GM12878 (cell line): ENCODE data around the gene WNT9B. TPM values are rescaled to one million over a fixed set of nuclear protein-coding genes. Genes with fewer than 3 reads are reported as not detected.

ENCODE experiments used
- ATAC-seq: fragments of 200-7000 bp; cut with Tn5 transposase; 3 replicates; pipeline ENCODE4 v1.9.1; 2020; ENCODE audit warnings: mild to moderate bottlenecking, moderate library complexity
- BruUV-seq: library from RNA; stranded (reverse); fragments of 400-500 nt; replicated peaks from 2 replicates; lab custom pipeline; 2021; lab: Mats Ljungman, UMichigan
- CTCF ChIA-PET: fragments of 300-600 bp; sonication (Branson Sonifier 250); formaldehyde crosslinking; extraction: SDS; loops from one replicate; lab custom pipeline; 2021; ENCODE audit warnings: inconsistent platforms; lab: Yijun Ruan, JAX
- POLR2A ChIA-PET: fragments of 350-600 bp; formaldehyde crosslinking; extraction: SDS; loops from one replicate; lab custom pipeline; 2021; ENCODE audit warnings: inconsistent platforms; lab: Charles Lee
- RAD21 ChIA-PET: fragments of 300-600 bp; sonication (Branson Sonifier 250); formaldehyde crosslinking; loops from one replicate; lab custom pipeline; 2023; ENCODE audit warnings: antibody characterized with exemption; ENCODE audit not compliant: unreplicated experiment; lab: Charles Lee
- SMC1A ChIA-PET: fragments of 300-600 bp; sonication (Branson Sonifier 250); formaldehyde crosslinking; loops from one replicate; lab custom pipeline; 2023; ENCODE audit not compliant: unreplicated experiment, uncharacterized antibody; lab: Charles Lee
- DNase-seq: peaks from one replicate; pipeline ENCODE4 v3.0.0-alpha.2; 2011; ENCODE audit warnings: low read depth, low spot score
- FAIRE-seq: peaks from 3 replicates; lab custom pipeline; 2011; peaks lifted over from hg19 to GRCh38; lab: Jason Lieb, UNC
- H2AFZ ChIP-seq: 2 replicates; pipeline ENCODE4 v1.6.0; 2011; ENCODE audit warnings: low read depth, low read length, control low read depth; ENCODE audit not compliant: control insufficient read depth
- H3K27ac ChIP-seq: 2 replicates; pipeline ENCODE4 v1.5.1; 2011; ENCODE audit warnings: control low read depth; ENCODE audit not compliant: control insufficient read depth, insufficient read depth
- H3K27me3 ChIP-seq, 2 experiments: replicated peaks in 1 of 2; 2 replicates each; pipeline versions ENCODE4 v1.6.0 to v1.6.1; 2011; ENCODE audit warnings: low read length in 1 of 2; ENCODE audit not compliant: control insufficient read depth in 2 of 2, insufficient read depth in 2 of 2
- H3K36me3 ChIP-seq, 2 experiments: 2 replicates each; pipeline ENCODE4 v1.5.1; 2011; ENCODE audit warnings: low read length in 1 of 2; ENCODE audit not compliant: control insufficient read depth in 2 of 2, insufficient read depth in 2 of 2
- H3K4me1 ChIP-seq: 2 replicates; pipeline ENCODE4 v1.6.1; 2011; ENCODE audit warnings: mild to moderate bottlenecking, low read length, moderate library complexity, mixed read lengths; ENCODE audit not compliant: control insufficient read depth, insufficient read depth
- H3K4me2 ChIP-seq: 2 replicates; pipeline ENCODE4 v1.6.0; 2011; ENCODE audit warnings: control low read depth; ENCODE audit not compliant: control insufficient read depth, insufficient read depth
- H3K4me3 ChIP-seq: fragments of 200-600 bp; sonication (generic); 2 replicates; pipeline ENCODE4 v1.5.1; 2016
- H3K79me2 ChIP-seq: 2 replicates; pipeline ENCODE4 v1.6.0; 2011; ENCODE audit warnings: low read length; ENCODE audit not compliant: control insufficient read depth, insufficient read depth
- H3K9ac ChIP-seq: 2 replicates; pipeline ENCODE4 v1.8.0; 2011; ENCODE audit warnings: low read length, control low read depth, mixed read lengths; ENCODE audit not compliant: control insufficient read depth, insufficient read depth
- H3K9me3 ChIP-seq: replicated peaks from 3 replicates; pipeline ENCODE4 v1.5.1; 2011; ENCODE audit warnings: mild to moderate bottlenecking, low read length; ENCODE audit not compliant: control insufficient read depth, insufficient read depth
- H4K20me1 ChIP-seq: 2 replicates; pipeline ENCODE4 v1.6.0; 2011; ENCODE audit not compliant: control insufficient read depth, insufficient read depth
- CEBPZ ChIP-seq: fragments of 150-350 bp; IDR thresholded peaks from 2 replicates; pipeline ENCODE4 v1.6.1; 2016; ENCODE audit warnings: low read depth, low read length
- EGR1 ChIP-seq, 2 experiments: IDR thresholded peaks; 1 replicate in 1 of 2; 2 replicates in 1 of 2; pipeline ENCODE4 v1.6.1; 2011 to 2012; ENCODE audit warnings: low read depth in 2 of 2, low read length in 2 of 2, borderline replicate concordance in 1 of 2, mild to moderate bottlenecking in 1 of 2, moderate library complexity in 1 of 2
- EP300 ChIP-seq, 2 experiments: fragments of 150-350 bp in 1 of 2; IDR thresholded peaks; 2 replicates each; pipeline ENCODE4 v1.6.1; 2011 to 2012; ENCODE audit warnings: low read depth in 2 of 2, low read length in 2 of 2, borderline replicate concordance in 1 of 2, improper control_type of control experiment in 1 of 2, inconsistent platforms in 1 of 2; ENCODE audit not compliant: control insufficient read depth in 1 of 2
- HCFC1 ChIP-seq: fragments of 150-350 bp; IDR thresholded peaks from 2 replicates; pipeline ENCODE4 v1.6.1; 2014; ENCODE audit warnings: low read length
- HDGF ChIP-seq: fragments of 450-650 bp; IDR thresholded peaks from 2 replicates; pipeline ENCODE4 v1.6.1; 2016; ENCODE audit warnings: antibody characterized with exemption
- MTA3 ChIP-seq: IDR thresholded peaks from 2 replicates; pipeline ENCODE4 v1.6.1; 2012; ENCODE audit warnings: low read length, inconsistent platforms, borderline replicate concordance
- NR2F1 ChIP-seq: fragments of 450-650 bp; conservative IDR thresholded peaks from 2 replicates; pipeline ENCODE4 v1.6.1; 2017; ENCODE audit warnings: mild to moderate bottlenecking
- PAX8 ChIP-seq: fragments of 450-650 bp; IDR thresholded peaks from 2 replicates; pipeline ENCODE4 v1.6.1; 2017; ENCODE audit warnings: mild to moderate bottlenecking, moderate library complexity
- POLR2A ChIP-seq: IDR thresholded peaks from 2 replicates; pipeline ENCODE4 v1.6.1; 2011; ENCODE audit warnings: low read depth, mild to moderate bottlenecking, low read length
- SMAD5 ChIP-seq: IDR thresholded peaks from 2 replicates; pipeline ENCODE4 v1.6.1; 2016; ENCODE audit warnings: antibody characterized with exemption, low read depth
- SREBF2 ChIP-seq: IDR thresholded peaks from 2 replicates; pipeline ENCODE4 v1.6.1; 2012; ENCODE audit warnings: mild to moderate bottlenecking, low read length
- SUPT20H ChIP-seq: IDR thresholded peaks from 2 replicates; pipeline ENCODE4 v1.6.1; 2011; ENCODE audit warnings: low read depth, mild to moderate bottlenecking, low read length, moderate library complexity, borderline replicate concordance; ENCODE audit not compliant: control insufficient read depth
- ZBTB11 ChIP-seq: fragments of 450-650 bp; formaldehyde crosslinking; IDR thresholded peaks from 2 replicates; pipeline ENCODE4 v1.5.0; 2022; ENCODE audit warnings: mild to moderate bottlenecking, missing genetic modification characterization
- ZZZ3 ChIP-seq: IDR thresholded peaks from 2 replicates; pipeline ENCODE4 v1.6.1; 2011; ENCODE audit warnings: low read depth; ENCODE audit not compliant: control insufficient read depth, insufficient read length
- WGBS: methylation state at CpG from one replicate; pipeline ENCODE4 v1.1.6; 2016; ENCODE audit warnings: low lambda C conversion rate; ENCODE audit not compliant: insufficient replicate concordance, insufficient coverage; ENCODE audit errors: missing lambda C conversion rate; 5-methylcytosine and 5-hydroxymethylcytosine counted together
- in situ Hi-C: fragments of 300-500 bp; cut with MboI; formaldehyde crosslinking; loops from 9 replicates; pipeline ENCODE4 v1.14.3; 2018; ENCODE audit warnings: mixed read lengths
- intact Hi-C: fragments of 100-400 bp; cut with micrococcal nuclease; formaldehyde crosslinking; loops from one replicate; pipeline ENCODE4 v1.14.2; 2022; ENCODE audit not compliant: unreplicated experiment
- polyA plus RNA-seq, 11 experiments: library from polyadenylated mRNA; depleted of rRNA in 4 of 11; unstranded in 6 of 11; stranded (reverse) in 5 of 11; fragments of >200 nt; fragmentation: Nextera tagmentation in 4 of 11; fragmentation: Illumina TruSeq in 1 of 11; extraction: Ambion mirVana in 4 of 11; extraction: Trizol in 1 of 11; gene quantifications; 1 replicate in 1 of 11; 2 replicates in 10 of 11; pipeline versions ENCODE4 v1.2.1 to v1.2.3, GENCODE V29; 2011 to 2016; ENCODE audit warnings: inconsistent platforms in 2 of 11, missing spikeins in 2 of 11, low read depth in 1 of 11
- total RNA-seq, 4 experiments: library from RNA; depleted of rRNA in 3 of 4; stranded (reverse); fragments of >200 nt in 3 of 4; fragmentation: Illumina TruSeq in 1 of 4; extraction: Trizol in 1 of 4; gene quantifications; 2 replicates each; pipeline versions ENCODE4 v1.2.1 to v1.2.3, GENCODE V29; 2013 to 2021
- TF ChIP-seq, protein P1 (sequence below): fragments of 450-650 bp; IDR thresholded peaks from 2 replicates; pipeline ENCODE4 v1.6.1; 2016; ENCODE audit warnings: mild to moderate bottlenecking
- TF ChIP-seq, protein P2 (sequence below): IDR thresholded peaks from 2 replicates; pipeline ENCODE4 v1.6.1; 2011; ENCODE audit warnings: low read depth, low read length, improper control_type of control experiment, borderline replicate concordance

WNT9B gene
- total and polyA plus RNA-seq, 10 of the 15 experiments (the other 5 are each of a cell fraction or from before 2014, with no cell fraction given) = not detected

DNA sequence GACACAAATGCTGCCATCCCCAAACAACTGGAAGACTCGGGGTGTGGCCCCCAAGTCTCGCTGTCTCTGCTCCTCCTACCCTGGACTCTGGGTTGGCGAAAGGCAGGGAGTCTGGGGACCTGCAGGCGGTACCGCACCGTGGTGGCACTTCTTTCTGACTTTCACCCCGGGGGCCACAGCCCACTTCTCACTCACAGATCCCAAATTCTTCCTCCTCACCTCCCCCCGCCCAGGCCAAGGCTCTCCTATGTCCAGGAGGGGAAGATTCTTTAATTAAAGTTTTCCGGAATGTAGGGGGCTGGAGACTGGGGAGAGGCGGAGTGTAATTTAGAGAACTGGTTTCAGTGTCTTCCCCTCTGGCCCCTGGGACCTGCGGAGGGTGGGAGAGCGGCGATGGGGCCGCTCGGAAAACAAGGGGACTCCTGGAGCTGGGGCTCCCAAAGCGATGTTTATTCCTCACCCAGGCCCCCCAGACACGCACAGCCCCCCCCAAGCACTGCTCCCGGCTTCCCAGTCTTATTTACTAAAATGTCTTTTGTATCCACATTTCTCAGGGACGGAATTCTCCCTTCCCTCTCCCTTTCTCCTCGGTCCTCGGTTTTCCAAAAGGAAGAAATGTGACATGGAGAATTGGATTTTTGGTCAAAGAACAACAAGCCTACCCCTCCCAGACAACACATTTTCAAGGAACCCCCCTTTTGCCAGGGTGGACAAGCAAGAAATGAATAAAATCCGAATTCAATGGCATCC lies 34.1 kb upstream of the WNT9B start:
- Histone ChIP-seq H2AFZ (no peak overlapping the region), H3K9me3 (no peaks in the 10 kb centered on the region), H3K4me3 (no peak overlapping the region), H3K9ac (no peak overlapping the region), H3K4me1 (no peaks in the 10 kb centered on the region), H3K27ac (no peak overlapping the region), H3K4me2 (no peak overlapping the region), H3K36me3 (no peaks in the 10 kb centered on the region), H3K27me3 (peaks cover 22 to 32% of the 10 kb centered on the region in 2 experiments), H4K20me1 (no peaks in the 10 kb centered on the region), H3K79me2 (no peaks in the 10 kb centered on the region)
- intact Hi-C loops = no loop called here
- in situ Hi-C loops = no loop called here
- SMC1A ChIA-PET = no interaction called here
- no TSS peak for BruUV-seq
- POLR2A ChIA-PET = no interaction called here
- ATAC-seq = no peak
- no peak for TF ChIP-seq HDGF
- no peak for TF ChIP-seq MTA3
- TF ChIP-seq, protein P1, sequence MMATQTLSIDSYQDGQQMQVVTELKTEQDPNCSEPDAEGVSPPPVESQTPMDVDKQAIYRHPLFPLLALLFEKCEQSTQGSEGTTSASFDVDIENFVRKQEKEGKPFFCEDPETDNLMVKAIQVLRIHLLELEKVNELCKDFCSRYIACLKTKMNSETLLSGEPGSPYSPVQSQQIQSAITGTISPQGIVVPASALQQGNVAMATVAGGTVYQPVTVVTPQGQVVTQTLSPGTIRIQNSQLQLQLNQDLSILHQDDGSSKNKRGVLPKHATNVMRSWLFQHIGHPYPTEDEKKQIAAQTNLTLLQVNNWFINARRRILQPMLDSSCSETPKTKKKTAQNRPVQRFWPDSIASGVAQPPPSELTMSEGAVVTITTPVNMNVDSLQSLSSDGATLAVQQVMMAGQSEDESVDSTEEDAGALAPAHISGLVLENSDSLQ = no peak
- TF ChIP-seq POLR2A = no peak
- TF ChIP-seq SMAD5 = no peak
- no peak for TF ChIP-seq CEBPZ
- no peak for TF ChIP-seq SUPT20H
- TF ChIP-seq ZZZ3 = no peak
- no peak for TF ChIP-seq HCFC1
- TF ChIP-seq EP300 (IDR thresholded peaks at IDR 0.05; ENCODE audit: borderline replicate concordance in 1 of 2, control insufficient read depth in 1 of 2, low read depth in 2 of 2, low read length in 2 of 2) = no peak
- no peak for TF ChIP-seq EGR1 (IDR thresholded peaks at IDR 0.05; ENCODE audit: borderline replicate concordance in 1 of 2, low read depth in 2 of 2, low read length in 2 of 2)
- TF ChIP-seq SREBF2 = no peak
- no peak for TF ChIP-seq ZBTB11 (CRISPR knock-in tag)
- no peak for TF ChIP-seq NR2F1
- TF ChIP-seq, protein P2, sequence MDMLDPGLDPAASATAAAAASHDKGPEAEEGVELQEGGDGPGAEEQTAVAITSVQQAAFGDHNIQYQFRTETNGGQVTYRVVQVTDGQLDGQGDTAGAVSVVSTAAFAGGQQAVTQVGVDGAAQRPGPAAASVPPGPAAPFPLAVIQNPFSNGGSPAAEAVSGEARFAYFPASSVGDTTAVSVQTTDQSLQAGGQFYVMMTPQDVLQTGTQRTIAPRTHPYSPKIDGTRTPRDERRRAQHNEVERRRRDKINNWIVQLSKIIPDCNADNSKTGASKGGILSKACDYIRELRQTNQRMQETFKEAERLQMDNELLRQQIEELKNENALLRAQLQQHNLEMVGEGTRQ = no peak
- no peak for TF ChIP-seq PAX8
- WGBS = 16% methylated on average over 22 of the region's 22 CpGs
- RAD21 ChIA-PET = no interaction called here
- CTCF ChIA-PET = no interaction called here
- FAIRE-seq = no peak
- no peak for DNase-seq
